BE2C (cell line): ENCODE measurements around the gene OR2T1.
"Not testable (repeated sequence)": the region's sequence is repeated elsewhere in the genome, so short reads cannot be mapped to it uniquely, and the experiment has no call there.

Experiments
- DNase-seq: peaks from one replicate; pipeline ENCODE4 v3.0.0-alpha.2; 2020
- H3K27me3 ChIP-seq: fragments of 250-450 bp; sonication (Bioruptor Pico); 2 replicates; pipeline ENCODE4 v1.5.1; 2020; ENCODE audit warnings: mild to moderate bottlenecking
- H3K36me3 ChIP-seq: fragments of 250-450 bp; sonication (Bioruptor Pico); 2 replicates; pipeline ENCODE4 v1.5.1; 2020; ENCODE audit warnings: mild to moderate bottlenecking
- H3K4me1 ChIP-seq: fragments of 250-450 bp; sonication (Bioruptor Pico); 2 replicates; pipeline ENCODE4 v1.5.1; 2020
- H3K4me3 ChIP-seq: 2 replicates; pipeline ENCODE4 v1.5.1; 2011; ENCODE audit warnings: low read depth, low read length
- H3K9me3 ChIP-seq: fragments of 250-450 bp; sonication (Bioruptor Pico); 2 replicates; pipeline ENCODE4 v1.5.1; 2020

OR2T1 gene

DNA sequence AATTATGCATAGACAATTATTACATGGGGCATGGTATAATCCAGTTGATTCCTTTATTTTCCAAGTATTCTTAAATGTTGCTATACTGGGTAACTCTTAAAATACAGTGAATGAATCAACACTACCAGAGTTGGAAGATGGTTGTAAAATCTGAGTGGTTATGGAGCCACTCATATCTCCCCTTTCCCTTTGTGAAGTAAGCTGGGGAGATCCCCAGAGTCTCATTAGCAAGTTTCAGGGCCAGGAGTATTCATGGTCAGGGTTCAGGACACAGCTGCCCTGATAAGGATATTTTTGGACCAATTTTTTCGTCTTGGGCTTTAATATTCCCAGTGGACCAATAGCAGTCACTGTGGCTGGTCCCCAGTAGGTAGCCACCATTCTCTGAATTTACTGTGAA lies 35.8 kb downstream of the OR2T1 start:
- not testable (repeated sequence) for H3K4me1 ChIP-seq, H3K27me3 ChIP-seq, H3K36me3 ChIP-seq, H3K9me3 ChIP-seq, H3K4me3 ChIP-seq, DNase-seq

DNA sequence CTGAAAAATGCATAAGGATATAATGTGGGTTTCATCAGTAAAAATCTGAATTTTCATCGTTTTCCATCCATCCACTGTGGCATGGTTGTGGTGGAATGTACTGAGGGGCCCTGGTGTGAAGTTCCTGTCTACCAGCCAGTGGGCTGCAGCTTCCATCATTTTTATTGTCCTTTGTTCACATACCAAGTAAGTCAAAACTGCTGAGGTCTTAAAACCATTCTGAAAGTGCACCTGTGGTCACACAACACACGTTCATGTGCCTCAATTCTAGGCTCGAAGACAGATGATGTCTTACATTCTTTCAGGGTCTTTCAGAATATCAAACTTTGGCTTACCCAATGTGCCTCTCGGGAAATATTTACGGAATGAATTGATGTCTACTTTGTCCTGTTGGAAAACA lies 36.4 kb downstream of the OR2T1 start:
- not testable (repeated sequence) for DNase-seq, H3K4me1 ChIP-seq, H3K4me3 ChIP-seq, H3K9me3 ChIP-seq, H3K27me3 ChIP-seq, H3K36me3 ChIP-seq

GRCh38 chr1:248442500-248443277 lies 39.8 kb downstream of the OR2T1 start:
- H3K4me1 ChIP-seq, H3K36me3 ChIP-seq, H3K27me3 ChIP-seq, H3K9me3 ChIP-seq, DNase-seq, H3K4me3 ChIP-seq: not testable (repeated sequence)

DNA sequence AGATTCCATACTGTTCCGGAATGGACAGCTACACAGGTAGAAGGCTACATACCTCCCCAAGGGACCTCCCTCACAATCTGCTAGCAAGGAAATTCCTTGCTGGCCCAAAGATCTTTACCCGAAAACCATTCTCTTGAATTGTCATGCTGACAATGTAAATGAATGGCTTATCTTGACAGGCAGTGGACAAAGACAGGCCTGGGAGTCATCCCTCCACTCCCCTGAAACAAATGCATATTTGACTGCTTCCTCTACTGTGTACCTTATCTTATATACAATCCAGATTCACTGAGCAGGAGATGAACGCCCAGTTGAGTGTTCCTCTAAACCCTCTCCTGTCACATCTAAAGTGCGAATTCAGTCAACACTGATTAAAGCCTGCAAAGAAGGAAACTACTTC lies 41.8 kb downstream of the OR2T1 start:
- not testable (repeated sequence) for DNase-seq, H3K4me1 ChIP-seq, H3K27me3 ChIP-seq, H3K36me3 ChIP-seq, H3K9me3 ChIP-seq, H3K4me3 ChIP-seq

GRCh38 chr1:248445399-248445798 lies 42.6 kb downstream of the OR2T1 start, which contains the start of gene OR2T2:
Gene OR2T2, plus strand, starts transcription at chr1:248445637. Its CDS starts 7,161 bp downstream, at chr1:248452798.
- not testable (repeated sequence) for H3K4me1 ChIP-seq, H3K27me3 ChIP-seq, H3K36me3 ChIP-seq, H3K4me3 ChIP-seq, H3K9me3 ChIP-seq, DNase-seq

DNA sequence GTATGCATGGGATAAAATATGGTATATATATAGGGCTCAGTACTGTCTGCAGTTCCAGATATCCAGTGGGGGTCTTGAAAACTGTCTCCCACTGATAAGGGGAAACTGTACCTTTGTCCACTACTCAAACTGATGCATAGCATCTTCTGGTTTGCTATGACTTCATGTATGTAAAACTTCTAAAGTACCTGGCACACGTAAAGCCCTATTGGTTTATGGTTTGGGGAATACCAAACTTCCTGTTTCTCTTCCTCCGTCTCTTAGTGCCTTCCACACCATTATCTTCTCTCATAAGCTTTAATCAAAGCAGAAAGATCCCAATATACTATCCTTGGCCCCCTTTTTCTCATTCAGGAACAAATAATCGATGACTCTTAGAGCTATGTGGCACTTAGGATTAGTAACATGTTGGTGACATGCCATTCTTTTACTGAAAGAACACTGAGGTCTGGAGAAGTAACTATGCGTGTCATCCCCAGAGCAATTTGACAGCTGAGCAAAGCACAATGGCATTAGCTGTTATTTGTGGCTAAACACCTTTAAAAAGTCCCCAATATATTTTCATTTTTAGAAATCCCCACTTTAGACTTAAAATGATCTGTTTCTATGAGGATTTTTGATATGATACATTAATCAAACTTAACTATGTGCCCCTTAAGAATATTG lies 45.7 kb downstream of the OR2T1 start:
- DNase-seq, H3K27me3 ChIP-seq, H3K4me3 ChIP-seq, H3K4me1 ChIP-seq, H3K9me3 ChIP-seq, H3K36me3 ChIP-seq: not testable (repeated sequence)

DNA sequence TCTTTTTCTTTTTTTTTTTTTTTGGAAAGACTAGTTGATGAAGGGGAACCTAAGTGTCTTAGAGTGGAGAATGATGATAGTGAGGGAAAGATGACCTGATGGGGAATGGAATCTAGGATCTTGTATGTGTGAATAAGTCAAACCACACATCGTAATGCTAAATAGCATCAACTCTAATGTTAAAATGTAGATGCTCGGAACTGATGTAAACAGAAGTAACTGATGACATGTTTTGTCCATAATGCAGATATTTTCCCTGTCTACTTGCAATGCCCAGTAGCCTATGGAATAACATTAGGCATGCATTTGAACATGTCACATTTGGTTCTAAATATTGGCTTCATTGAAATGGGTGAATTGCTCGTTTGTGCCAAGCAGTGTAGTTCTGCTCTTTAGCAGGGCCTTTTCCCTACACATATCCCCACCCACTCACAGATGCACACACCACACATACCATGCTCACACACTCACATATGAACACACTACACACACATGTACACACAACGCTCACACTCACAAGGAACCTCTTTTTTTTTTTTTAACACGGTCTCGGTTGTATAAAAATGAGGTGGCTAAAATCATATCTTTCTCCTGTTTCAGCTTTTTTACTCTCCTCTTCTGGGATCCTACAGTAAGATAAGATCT lies 47.1 kb downstream of the OR2T1 start:
- not testable (repeated sequence) for DNase-seq, H3K4me1 ChIP-seq, H3K36me3 ChIP-seq, H3K27me3 ChIP-seq, H3K9me3 ChIP-seq, H3K4me3 ChIP-seq

DNA sequence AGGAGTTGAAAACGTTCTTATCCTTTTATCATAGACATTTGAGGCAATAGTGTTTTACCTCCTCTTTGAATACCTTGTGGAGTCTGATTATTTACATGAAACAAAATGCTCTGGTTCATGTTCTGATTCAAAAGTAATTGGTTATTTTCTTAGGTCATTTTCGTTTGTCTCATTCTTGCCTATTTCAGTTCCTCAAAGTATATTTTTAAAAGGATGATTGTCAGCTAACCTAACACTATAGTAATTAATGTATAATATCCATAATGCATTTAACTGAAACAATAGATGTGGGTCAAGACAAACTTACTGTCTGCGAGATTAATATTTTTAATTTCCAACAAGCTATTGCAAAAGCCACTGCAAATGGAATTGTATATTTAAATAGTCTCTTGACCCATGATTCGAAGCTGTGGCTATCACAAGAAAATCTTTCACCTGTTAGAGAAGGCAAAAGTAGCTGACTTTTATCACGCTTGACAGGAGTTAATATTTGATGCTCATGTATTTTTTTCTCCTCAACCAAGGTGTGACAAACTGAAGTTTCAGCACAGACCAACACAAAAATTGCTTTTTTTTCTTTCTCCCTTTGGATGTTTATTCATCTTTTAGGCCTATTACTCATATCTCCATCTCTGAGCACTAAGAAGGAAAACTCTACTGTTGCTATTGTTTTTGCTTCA lies 47.8 kb downstream of the OR2T1 start:
- H3K9me3 ChIP-seq, H3K27me3 ChIP-seq, DNase-seq, H3K4me1 ChIP-seq, H3K36me3 ChIP-seq, H3K4me3 ChIP-seq: not testable (repeated sequence)

DNA sequence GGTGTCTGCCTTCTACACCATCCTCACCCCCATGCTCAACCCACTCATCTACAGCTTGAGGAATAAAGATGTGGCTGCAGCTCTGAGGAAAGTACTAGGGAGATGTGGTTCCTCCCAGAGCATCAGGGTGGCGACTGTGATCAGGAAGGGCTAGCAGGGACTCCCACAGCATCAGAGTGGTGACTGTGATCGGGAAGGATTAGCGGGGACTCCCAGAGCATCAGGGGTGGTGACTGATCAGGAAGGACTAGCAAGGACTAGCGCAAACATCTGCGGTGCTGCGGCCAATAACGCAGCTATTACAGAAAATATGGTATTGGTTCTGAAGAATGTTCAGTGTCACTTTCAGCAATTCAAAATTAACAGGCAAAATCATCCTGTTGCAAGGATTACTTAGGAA lies 50.8 kb downstream of the OR2T1 start:
- not testable (repeated sequence) for H3K4me3 ChIP-seq, DNase-seq, H3K9me3 ChIP-seq, H3K27me3 ChIP-seq, H3K36me3 ChIP-seq, H3K4me1 ChIP-seq

DNA sequence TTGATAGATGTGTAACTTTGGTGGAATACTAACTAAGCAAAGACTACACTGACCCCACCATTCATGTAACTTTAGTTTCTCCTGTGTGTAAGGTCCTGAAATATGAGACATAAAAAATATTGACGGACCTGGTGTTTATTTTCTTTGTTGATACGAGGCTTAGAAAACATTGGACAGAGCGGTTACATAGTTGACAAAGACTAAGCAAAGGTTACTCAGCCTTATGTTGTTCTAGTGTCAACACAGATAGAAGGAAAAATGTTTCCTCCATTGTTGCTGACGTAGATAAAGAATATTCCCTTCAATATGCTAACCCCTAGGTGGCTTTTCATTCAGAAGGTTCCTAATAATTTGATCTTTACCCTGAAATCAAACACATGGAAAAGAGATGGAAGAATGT lies 52.2 kb downstream of the OR2T1 start:
- not testable (repeated sequence) for H3K9me3 ChIP-seq, H3K27me3 ChIP-seq, H3K36me3 ChIP-seq, DNase-seq, H3K4me1 ChIP-seq, H3K4me3 ChIP-seq

DNA sequence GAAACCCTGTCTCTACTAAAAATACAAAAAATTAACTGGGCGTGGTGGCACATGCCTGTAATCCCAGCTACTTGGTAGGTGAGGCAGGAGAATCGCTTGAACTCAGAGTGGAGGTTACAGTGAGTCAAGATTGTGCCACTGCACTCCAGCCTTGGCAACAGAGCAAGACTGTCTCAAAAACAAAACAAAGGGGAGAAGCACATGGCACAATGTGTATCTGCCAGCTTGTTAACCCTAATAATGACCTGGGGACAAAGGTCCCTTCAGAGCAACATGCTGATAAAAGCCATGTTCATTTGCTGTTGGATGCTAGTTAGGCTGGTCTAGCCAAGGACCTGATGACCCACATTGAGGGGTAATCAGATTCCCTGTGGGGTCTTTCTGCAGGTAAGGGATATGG lies 53.8 kb downstream of the OR2T1 start:
- H3K36me3 ChIP-seq, H3K9me3 ChIP-seq, H3K27me3 ChIP-seq, DNase-seq, H3K4me3 ChIP-seq, H3K4me1 ChIP-seq: not testable (repeated sequence)
